Breast epithelium (tissue), 4 donors: Measurements from ENCODE around the gene CLDN20. TPM values are rescaled to one million over a fixed set of nuclear protein-coding genes. Genes with fewer than 3 reads are reported as not detected.

Source experiments
- DNase-seq, 2 donors: peaks; one replicate each; pipeline ENCODE4 v3.0.0-alpha.2; 2019; ENCODE audit warnings: low spot score in 2 of 2
- H3K27ac ChIP-seq, 2 donors: fragments of 200-600 bp; sonication (generic) in 1 of 2; one replicate each; pipeline ENCODE4 v1.5.1; 2016 to 2019; ENCODE audit warnings: mild to moderate bottlenecking in 1 of 2
- H3K27me3 ChIP-seq, 2 donors: fragments of 200-600 bp; sonication (generic) in 1 of 2; one replicate each; pipeline versions ENCODE4 v1.5.1 to v1.6.0; 2017 to 2019; ENCODE audit warnings: control low read depth in 1 of 2, mild to moderate bottlenecking in 1 of 2
- H3K36me3 ChIP-seq: fragments of 200-600 bp; one replicate; pipeline ENCODE4 v1.5.1; 2019
- H3K4me1 ChIP-seq, 2 donors: fragments of 200-600 bp; sonication (generic); one replicate each; pipeline ENCODE4 v1.5.1; 2016 to 2019; ENCODE audit warnings: control low read depth in 1 of 2
- H3K4me3 ChIP-seq, 3 donors: fragments of 200-600 bp; sonication (generic); 1 replicate in 2 of 3; 2 replicates in 1 of 3; pipeline ENCODE4 v1.5.1; 2016 to 2019; ENCODE audit warnings: mild to moderate bottlenecking in 3 of 3, moderate library complexity in 2 of 3
- H3K9me3 ChIP-seq, 2 donors: fragments of 200-600 bp; sonication (generic) in 1 of 2; one replicate each; pipeline ENCODE4 v1.5.1; 2016 to 2019; ENCODE audit warnings: control low read depth in 1 of 2
- CTCF ChIP-seq, 3 donors: fragments of 450-650 bp; IDR thresholded peaks; one replicate each; pipeline ENCODE4 v1.5.1; 2016 to 2017; ENCODE audit warnings: antibody characterized with exemption in 3 of 3, mild to moderate bottlenecking in 3 of 3, moderate library complexity in 3 of 3
- POLR2A ChIP-seq: fragments of 450-650 bp; IDR thresholded peaks from one replicate; pipeline ENCODE4 v1.6.1; 2016; ENCODE audit warnings: antibody characterized with exemption, mild to moderate bottlenecking, moderate library complexity
- POLR2AphosphoS5 ChIP-seq, 3 donors: sonication (generic); formaldehyde crosslinking; IDR thresholded peaks; one replicate each; pipeline ENCODE4 v1.6.1; 2017; ENCODE audit warnings: antibody characterized with exemption in 3 of 3
- intact Hi-C: fragments of 100-400 bp; cut with DNase I; formaldehyde crosslinking; loops from one replicate; pipeline ENCODE4 v1.15.1; 2023; ENCODE audit warnings: low total_unique reads
- total RNA-seq, 3 donors: library from RNA; depleted of rRNA; stranded (reverse); fragments of >200 nt; gene quantifications; one replicate each; pipeline ENCODE4 v1.1.0, GENCODE V29; 2016

CLDN20 gene
- total RNA-seq, 3 donors from 2014 or later = not detected

- no peak for DNase-seq
- Histone ChIP-seq H3K36me3 (no peaks in the 10 kb centered on the region), H3K4me3 (no peak overlapping the region), H3K27ac (no peak overlapping the region), H3K9me3 (no peaks in the 10 kb centered on the region), H3K27me3 (no peaks in the 10 kb centered on the region), H3K4me1 (no peaks in the 10 kb centered on the region)
- TF ChIP-seq CTCF (IDR thresholded peaks at IDR 0.05) (no peak), POLR2AphosphoS5 (IDR thresholded peaks at IDR 0.05) (no peak), POLR2A (no peak)
- intact Hi-C loops = no loop called here
Observed at GRCh38 chr6:155287762-155288161, 23.9 kb downstream of the CLDN20 start.

GRCh38 chr6:155290491-155290890, 26.7 kb downstream of the CLDN20 start:
- H3K36me3 ChIP-seq = no peaks in the 10 kb centered on the region
- TF ChIP-seq POLR2AphosphoS5 (IDR thresholded peaks at IDR 0.05) (no peak), CTCF (IDR thresholded peaks at IDR 0.05) (no peak), POLR2A (no peak)
- no peaks in the 10 kb centered on the region for H3K9me3 ChIP-seq
- H3K4me1 ChIP-seq = no peaks in the 10 kb centered on the region
- H3K27me3 ChIP-seq = no peaks in the 10 kb centered on the region
- no peak overlapping the region for H3K27ac ChIP-seq
- intact Hi-C loops = no loop called here
- no peak for DNase-seq
- no peak overlapping the region for H3K4me3 ChIP-seq

- no peak overlapping the region for H3K27ac ChIP-seq
- H3K4me3 ChIP-seq = no peak overlapping the region
- H3K36me3 ChIP-seq = no peaks in the 10 kb centered on the region
- intact Hi-C loops = no loop called here
- no peaks in the 10 kb centered on the region for H3K4me1 ChIP-seq
- DNase-seq = no peak
- TF ChIP-seq POLR2A (no peak), CTCF (IDR thresholded peaks at IDR 0.05) (no peak), POLR2AphosphoS5 (IDR thresholded peaks at IDR 0.05) (no peak)
- no peaks in the 10 kb centered on the region for H3K27me3 ChIP-seq
- no peaks in the 10 kb centered on the region for H3K9me3 ChIP-seq
Observed at GRCh38 chr6:155291291-155291690, 27.5 kb downstream of the CLDN20 start.

GRCh38 chr6:155292711-155293110, 28.9 kb downstream of the CLDN20 start:
- H3K27me3 ChIP-seq = no peaks in the 10 kb centered on the region
- no peaks in the 10 kb centered on the region for H3K9me3 ChIP-seq
- no peak overlapping the region for H3K27ac ChIP-seq
- no peak for TF ChIP-seq POLR2AphosphoS5 (IDR thresholded peaks at IDR 0.05)
- TF ChIP-seq CTCF (IDR thresholded peaks at IDR 0.05) = no peak
- no peak for TF ChIP-seq POLR2A
- DNase-seq = no peak
- no peaks in the 10 kb centered on the region for H3K4me1 ChIP-seq
- intact Hi-C loops = no loop called here
- H3K4me3 ChIP-seq = no peak overlapping the region
- H3K36me3 ChIP-seq = no peaks in the 10 kb centered on the region

- Histone ChIP-seq H3K4me1 (no peaks in the 10 kb centered on the region), H3K9me3 (no peaks in the 10 kb centered on the region), H3K36me3 (no peaks in the 10 kb centered on the region), H3K4me3 (no peak overlapping the region), H3K27me3 (no peaks in the 10 kb centered on the region), H3K27ac (no peak overlapping the region)
- no peak for DNase-seq
- intact Hi-C loops = no loop called here
- TF ChIP-seq POLR2AphosphoS5 (IDR thresholded peaks at IDR 0.05) (no peak), POLR2A (no peak), CTCF (IDR thresholded peaks at IDR 0.05) (no peak)
Observed at GRCh38 chr6:155297669-155298068, 33.9 kb downstream of the CLDN20 start.
